Effector CD4-positive, alpha-beta T cell (primary cell): Measurements from ENCODE around the gene DLG5.

Experiments
- DNase-seq: peaks from one replicate; pipeline ENCODE4 v3.0.0-alpha.2; 2020

DLG5 gene

DNA sequence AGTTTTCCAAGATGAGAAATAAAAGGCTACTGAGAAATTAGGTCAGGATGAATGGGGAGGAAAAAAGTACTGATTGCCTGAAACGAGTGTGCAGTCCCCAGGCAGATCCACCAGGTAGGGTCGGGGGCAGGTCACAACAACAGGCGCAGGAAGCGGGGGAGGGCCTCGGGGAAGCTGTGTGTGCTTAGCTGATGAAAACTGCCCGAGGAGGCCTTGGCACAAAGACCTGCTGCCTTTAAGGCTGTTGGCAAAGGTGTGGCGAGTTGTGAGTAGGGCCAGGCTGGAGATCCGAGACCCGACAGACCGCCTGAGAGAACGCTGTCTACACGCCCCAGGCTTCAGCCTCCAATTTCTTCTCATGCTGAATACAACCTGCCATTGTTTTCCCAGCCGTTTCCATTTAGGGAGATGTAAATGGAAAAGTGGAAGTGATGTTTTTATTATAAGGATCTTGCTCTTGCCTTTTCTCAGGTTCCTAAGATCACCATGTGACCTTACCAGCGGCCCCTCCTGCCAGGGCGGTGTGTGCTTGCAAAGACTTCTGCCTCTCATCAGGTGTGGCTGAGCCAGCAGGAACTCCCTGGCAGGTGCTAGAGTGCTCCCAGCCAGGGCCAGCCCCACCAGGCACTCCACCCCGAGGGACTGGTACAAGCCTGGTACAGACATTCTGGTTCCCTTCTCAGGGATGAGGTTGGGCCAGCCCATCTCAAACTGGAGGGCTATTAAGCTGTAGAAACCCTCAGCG is 60.8 kb downstream of the DLG5 start:
- no peak for DNase-seq

DNA sequence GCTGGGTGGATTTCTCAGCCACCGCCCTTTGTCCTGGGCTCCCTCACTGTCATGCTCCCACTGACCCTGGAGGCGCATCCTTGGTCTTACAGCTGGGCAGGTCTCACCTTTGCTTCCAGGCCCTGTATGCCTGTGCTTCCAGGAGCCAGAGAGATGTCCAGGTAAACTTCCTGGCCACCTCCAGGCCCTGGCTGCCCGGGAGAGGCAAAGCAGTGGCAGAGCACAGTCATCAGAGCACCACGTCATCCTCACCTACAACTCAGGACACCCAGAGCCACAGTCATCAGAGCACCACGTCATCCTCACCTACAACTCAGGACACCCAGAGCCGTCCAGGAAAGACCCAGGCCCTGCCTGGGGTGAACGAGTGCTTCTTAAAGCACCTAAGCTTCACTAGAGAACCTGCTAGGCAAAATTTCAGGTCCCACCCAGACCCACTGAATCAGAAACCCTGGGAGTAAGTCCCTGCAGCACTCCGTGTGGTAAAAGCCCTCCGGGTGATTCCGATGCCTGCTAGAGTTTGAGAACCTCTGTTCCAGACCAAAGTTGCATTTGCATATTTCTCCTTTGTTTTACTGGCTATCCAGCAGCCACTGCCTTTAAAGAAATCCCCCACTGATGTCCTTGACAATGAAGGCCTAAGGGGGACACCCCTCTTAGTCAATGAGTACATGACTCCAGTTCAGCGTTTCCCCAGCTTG is 62.3 kb downstream of the DLG5 start:
- DNase-seq: no peak

DNA sequence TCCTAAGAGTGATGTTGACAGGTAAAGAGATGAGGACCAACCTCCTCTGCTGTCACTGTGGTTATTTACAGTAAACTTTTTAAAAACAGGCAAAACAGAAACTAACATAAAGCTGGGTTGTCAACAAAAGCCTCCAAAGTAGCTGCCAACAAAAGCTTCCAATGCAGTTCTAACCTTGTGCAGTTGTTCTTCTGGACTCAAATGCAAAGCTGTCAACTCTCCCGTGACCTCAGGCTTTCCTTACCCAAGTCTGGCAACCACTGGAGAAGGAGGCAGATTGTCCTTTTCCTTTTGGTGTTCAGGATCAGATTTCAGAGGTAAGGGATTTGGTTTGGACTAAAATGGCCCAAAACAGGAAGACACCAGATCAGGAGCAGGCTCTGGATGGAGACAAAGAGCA is 63.1 kb downstream of the DLG5 start:
- DNase-seq: no peak

DNA sequence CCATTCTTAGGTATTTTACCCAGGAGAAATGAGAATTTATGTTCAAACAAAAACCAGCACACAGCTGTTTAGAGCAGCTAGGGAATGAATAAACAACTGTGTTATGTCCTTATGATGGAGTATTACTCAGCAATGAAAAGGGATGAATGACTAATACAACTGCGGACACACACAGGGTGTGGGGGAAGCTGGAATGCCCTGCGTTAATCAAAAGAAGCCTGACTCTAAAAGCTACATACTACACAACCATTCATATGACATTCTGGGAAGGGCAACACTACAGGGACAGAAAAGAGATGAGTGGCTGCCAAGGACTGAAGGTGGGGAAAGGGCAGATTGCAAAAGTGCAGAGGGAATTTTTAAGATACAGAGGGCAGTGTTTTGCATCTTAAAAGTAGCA is 64.0 kb downstream of the DLG5 start:
- no peak for DNase-seq

DNA sequence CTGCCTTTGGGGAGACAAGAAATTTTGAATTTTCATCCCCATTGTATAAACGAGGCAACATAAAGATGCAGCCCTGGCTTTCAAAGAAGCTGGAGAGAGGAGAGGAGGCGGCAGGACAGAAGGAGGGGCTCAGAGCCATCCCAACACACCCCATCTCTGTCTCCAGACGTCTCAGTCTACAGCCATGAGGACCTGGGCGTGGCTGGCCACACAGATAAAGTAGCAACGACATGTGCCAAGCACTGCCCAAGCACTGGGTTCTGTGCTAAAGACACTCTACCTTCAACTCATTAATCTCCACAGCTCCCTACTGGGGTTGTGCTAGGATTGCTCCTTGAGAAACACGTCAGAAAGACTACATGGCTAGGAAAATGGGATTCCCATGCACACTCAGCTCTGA is 65.2 kb downstream of the DLG5 start:
- no peak for DNase-seq

DNA sequence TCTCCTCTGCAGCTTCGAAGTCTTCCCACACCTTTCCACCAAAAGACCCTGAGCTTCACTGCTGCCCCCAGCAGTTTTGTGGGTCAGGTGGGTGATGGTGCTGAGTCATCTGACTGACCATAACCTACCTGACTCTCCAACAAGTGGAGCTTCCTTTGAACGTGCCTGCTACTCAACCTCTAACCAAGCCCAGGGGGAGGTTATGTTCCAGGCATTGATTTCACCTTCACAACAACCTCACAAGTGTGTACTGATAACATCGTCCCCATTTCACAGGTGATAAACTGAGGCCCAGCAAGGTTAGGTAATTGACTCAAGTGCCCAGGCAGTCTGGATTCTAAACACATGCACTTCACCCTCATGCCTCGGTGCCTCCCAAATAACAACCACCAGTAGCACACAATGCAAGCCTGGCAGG is 66.7 kb downstream of the DLG5 start:
- no peak for DNase-seq

DNA sequence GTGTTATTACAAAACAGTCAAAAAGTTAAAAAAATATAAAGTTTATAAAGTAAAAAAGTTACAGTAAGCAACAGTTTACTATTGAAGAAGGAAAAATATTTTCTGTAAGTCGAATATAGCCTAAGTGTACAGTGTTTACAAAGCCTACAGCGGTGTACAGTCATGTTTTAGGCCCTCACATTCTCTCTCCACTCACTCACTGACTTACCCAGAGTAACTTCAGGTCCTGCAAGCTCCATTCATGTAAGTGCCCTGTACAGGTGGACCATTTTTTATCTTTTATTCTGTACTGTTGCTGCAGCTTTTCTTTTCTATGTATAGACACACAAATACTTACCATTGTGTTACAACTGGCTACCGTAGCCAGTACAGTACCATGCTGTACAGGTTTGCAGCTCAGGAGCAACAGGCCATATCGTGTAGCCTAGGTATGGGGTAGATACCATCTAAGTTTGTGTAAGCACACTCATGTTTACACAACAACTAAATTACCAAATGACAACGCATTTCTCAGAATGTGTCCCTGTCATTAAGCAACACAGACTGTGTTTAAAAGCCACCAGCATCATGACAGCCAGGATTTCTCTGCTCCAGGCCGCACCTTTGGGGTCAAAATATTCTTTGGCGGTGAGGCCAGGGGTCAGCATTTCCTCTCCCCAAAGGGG is 67.2 kb downstream of the DLG5 start:
- no peak for DNase-seq

DNA sequence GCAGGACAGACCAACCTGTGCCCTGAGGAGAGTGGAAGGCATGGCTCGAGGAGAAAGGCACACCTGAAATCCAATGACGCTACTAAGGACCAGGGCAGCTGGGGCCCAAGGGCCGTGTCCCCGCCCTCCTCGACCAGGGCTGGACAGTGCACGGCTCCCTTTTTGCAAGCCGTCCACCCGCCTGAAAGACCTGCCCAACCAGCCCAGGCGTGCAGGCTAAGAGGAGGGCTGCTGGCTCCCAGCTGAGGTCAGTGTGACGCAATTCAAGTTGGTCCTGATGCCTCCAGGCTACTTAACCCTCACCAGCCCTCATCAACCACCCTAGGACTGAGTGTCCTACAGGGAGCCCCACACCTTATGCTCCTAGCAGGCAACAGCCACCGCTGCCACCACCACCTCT is 69.3 kb downstream of the DLG5 start:
- DNase-seq: no peak

DNA sequence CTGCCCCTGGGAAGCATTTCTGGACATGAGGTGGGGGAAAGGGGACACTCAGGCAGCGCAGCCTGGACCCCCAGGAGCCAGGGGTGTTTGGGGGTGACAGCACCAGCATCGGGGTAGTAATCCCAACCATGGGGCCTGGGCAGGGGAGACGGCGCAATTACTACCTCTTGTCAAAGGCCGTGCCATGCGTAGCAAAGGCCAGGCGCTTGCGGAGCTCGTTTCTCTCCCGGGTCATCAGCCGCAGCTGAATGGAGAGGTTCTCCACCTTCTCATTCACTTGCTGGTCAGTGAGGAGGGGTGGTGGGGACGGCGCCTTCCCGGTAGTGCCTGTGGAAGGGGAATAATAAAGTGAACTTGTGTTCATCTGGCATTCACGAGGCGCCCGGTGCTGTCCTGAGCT is 70.0 kb downstream of the DLG5 start:
- no peak for DNase-seq

DNA sequence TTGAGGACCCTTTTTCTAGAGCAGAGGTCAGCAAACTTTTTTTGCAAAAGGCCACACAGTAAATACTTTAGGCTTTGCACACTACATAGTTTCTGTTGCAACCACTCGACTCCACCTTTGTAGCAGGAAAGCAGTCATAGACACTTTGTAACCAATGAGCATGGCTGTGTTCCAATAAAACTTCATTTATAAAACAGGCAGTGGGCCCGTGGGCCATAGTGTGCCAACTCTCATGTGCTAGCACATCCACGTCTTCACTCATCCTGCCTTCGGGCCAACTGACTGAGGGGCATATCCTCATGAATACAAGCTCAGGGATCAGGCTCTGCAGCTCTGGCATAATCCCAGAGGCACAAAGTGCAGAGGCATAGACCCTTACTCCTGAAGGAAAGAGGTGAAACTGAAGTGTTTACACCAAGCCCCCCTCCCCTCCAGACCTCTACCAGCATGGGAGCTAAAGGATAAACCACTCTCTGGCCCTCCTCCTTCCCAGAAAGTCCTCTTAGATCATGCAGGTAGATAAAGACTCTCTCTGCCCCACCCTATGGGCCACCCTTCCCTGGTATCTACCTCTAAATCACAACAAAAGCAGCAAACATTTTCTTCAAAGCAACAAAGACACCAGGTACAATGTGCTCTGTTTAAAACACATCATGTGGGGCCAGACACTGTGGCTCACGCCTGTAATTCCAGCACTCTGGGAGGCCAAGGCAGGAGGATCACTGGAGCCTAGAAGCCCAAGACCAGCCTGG is 71.0 kb downstream of the DLG5 start:
- no peak for DNase-seq

DNA sequence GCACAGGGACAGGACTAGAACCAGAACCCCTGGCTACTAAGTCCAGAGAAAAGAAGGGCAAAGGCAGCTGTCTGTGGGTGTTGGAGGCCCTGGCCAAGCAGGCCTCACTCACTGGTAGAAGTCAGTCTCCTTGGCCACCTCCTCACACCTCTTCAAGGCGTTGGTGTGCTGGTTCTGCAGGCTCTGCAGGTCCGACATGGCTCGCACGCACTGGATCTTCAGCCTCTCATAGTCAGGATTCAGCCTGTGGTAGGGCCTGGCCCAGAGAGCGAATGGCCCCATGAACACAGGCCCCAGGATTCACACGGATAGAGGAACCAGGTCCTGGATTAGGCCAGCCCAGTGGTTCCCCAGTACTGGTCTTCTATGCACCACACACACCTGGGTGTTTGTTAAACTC is 72.4 kb downstream of the DLG5 start:
- no peak for DNase-seq

DNA sequence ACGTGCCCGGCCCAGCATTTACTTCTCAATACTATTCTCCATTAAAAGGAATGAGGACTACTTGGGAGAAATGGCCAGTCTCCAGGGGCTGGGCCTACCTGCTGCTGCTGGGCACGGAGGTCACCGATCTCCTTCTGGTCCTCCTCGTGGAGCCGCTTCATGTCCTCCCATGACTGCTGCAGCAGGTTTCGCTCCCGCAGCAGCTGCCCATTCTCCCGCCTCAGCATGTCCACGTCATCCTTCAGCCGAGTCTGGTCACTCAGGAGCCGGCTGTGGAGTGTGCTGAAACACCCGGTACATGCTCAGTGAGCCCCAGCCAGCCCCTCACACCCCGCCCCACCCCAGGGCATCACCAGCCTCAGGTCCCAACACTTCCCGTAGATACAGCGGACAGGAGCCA is 73.3 kb downstream of the DLG5 start:
- no peak for DNase-seq

DNA sequence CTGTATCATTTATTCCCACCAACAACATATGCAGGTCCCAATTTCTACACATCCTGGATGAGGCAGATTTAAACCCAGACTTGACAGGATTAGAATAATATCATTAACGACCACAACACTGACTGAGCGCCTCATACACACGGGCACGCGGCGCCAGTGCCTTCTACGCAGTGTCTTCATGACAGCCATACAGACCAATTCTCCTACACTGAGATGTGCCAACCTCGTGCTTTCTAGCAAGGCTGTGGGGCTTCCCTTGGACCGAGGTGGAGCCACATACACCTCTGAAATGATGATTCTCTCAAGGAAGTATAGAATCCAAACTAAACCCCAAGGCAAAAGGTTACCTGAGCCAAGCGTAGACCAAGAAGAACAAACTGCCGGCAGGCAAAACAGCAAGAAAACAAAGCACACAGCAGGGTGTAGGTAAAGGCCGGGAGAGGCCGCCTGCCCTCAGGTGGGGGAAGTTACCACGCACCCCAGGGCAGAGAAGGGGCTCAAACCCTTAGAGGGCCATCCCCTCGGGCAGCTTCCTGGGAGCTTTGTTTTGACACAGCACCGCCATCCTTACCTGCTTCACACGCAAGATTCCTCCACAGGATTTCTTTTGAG is 75.8 kb downstream of the DLG5 start:
- DNase-seq: no peak

DNA sequence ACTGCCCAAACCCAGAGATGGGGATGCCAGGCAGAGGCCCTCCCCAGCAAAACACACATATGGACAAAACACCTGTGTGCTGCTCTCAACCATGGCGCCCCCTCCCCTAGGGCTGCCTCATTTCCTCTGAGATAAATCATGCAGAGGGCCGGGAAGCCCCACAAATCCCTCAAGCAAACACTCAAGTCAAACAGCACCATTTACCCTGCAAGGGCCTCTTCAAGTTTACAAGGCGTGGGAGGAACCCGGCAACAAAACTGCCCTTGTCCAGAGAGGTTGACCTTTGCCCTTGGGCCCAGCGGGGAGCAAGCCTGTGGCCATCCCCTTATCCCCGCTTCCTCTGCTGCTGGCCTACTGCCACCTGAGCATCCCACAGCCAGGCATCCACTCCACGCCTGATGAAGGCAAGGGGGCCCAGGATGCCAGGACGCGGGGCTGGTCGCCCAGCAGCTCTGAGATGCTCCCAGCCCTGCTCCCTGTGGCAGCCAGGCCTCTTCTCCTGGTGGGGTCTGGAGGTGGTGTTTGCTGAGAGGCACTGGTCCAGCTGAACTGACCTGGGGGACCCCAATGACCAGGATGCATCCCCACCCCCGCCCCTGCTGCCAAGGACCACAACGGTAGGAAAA is 77.4 kb downstream of the DLG5 start:
- DNase-seq: no peak

DNA sequence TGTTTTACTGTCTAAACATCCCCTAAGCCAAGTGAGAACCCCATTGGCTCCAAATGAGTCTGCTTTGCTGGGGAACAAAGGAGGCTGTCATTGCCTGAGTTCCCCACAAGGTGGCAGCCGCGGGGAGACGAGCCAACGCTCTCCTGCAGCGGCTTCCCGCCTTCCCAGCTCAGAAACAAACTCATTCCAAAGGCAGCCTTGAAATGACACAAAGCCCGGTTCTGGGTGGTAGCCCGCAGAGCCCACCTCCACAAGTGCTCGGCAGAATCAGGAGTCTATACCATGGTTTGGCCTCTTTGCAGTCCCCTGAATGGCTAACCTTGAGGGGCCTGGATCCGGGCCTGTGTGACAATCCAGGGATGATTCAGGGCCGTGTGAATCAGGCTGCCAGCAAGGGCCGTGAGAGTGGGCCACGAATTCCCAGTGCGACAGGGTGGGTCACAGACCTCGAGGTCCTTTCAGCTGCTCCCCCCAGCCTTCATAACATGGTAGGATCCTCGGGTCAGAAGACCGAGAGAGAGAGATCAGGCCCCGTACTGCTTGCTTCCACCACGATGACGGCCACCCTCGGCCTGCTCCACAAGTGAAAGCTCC is 79.7 kb downstream of the DLG5 start:
- peak; percentile 51 for DNase-seq

DNA sequence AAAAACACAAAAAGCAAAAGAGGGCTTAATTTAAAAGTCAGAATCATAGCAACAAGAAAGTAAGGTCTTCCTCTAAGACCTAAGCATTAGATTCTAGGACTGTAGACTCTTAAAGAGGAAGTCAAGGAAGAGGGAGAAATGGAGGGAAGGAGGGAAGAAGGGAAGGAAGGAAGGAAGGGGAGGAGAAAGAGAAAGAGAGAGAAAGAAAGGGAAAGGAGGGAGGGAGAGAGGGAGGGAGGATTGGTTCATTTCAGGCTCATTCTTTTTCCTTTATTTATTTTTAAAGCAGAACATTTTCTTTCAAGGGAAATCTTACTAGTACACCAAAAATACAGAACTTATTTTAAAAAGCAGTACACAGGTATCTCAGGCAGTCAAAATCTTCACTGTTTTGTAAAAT is 81.1 kb downstream of the DLG5 start:
- no peak for DNase-seq

DNA sequence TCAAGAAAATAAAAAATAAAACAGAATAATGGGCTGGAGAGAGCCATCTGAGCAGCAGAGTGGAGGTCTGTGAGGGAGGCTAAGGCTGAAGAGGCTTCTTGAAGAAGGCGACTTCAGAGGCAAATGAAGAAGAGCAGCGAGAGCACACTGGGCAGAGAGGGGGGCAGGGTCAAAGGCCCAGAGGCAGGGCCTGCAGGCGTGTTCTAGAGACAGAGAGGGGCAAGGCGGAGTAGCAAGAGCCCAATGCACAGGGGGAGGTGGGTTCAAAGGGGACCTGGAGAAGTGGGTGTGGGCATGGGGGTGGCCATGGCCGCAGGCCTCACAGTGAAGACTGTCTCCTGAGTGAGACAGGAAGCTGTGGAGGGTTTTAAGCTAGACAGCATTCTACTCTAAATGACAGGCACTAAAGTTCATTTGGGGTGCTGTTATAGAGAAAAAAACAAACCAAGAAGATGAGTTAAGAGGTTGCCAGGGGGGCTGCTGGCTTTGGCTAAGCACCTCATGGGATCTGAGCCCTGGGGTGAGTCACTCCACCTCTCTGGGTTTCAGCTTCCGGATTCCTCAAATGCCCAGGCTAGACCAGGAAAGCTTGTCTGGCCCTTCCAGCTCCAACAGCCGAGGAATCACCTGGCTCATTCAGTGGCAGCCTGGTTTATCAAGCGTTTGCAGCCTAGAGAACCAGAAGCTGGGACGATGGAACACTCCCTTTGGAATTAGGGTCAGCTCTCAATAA is 81.7 kb downstream of the DLG5 start:
- no peak for DNase-seq

DNA sequence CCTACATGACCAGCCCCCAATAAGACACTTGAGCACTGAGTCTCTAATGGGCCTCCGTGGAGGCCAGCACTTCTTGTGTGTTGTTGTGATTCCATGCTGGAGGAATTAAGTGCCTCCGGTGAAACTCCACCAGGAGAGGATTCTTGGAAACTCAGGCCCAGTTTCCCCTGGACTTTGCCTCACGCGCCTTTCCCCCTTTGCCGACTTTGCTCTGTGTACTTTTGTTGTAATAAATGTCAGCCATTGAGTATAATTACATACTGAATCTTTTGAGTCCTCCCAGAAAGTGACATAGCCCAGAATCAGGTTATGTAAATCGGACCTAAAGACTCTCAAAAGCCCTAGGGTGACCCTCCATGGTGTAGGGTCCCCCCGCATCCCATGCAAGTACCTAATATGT is 82.4 kb downstream of the DLG5 start:
- DNase-seq: no peak

DNA sequence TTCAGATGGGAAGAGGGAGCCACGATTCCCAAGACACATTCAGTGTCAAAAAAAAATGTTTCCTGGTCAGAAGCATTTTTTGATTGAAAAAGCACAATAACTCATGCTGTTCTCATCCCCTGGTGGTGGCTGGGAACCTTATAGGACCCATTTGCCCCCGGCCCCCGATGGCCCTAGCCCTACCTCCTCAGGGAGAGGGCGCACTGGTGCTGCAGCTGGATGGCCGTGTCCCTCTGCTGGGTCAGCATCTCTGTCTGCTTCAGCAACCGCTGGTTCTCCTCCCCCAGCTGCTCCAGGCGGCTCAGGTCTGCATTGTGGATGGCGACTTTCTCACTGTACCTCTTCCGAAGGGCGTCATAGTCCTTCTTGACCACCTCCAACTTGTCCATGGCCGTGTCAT is 83.3 kb downstream of the DLG5 start:
- DNase-seq: no peak

DNA sequence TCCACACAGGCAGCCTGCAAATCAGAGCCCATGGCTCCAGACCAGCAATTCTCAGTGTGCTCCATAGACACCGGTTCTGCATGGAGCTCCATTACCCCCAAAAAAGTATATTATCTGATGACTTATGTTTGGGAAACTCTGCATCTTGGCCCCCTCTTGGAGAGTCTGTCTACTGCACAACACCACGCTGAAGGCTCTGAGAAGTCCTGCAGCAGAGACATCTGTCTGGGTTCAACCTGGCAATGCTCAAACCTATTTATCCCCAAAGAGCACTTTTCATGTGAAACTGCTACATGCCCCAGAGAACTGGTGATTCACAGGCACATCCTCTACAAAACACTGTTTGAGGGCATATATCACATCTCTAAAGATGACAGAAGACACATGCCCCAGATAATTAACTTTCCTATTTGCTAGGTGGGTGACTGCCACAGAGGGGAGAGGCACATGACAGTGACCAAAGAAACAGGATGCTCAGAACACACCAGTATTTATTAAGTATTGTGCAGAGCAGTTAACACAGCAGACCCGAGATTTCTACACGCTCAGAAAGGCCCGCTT is 83.8 kb downstream of the DLG5 start:
- no peak for DNase-seq
